C4-2B (cell line): ENCODE data around the gene NANS.

Experiments
- CTCF ChIP-seq: fragments of 450-650 bp; conservative IDR thresholded peaks from 2 replicates; pipeline ENCODE4 v1.5.1; 2017; ENCODE audit warnings: mild to moderate bottlenecking
- ZFX ChIP-seq: fragments of 450-650 bp; IDR thresholded peaks from 2 replicates; pipeline ENCODE4 v1.6.1; 2017

GRCh38 chr9:98078895-98079294, 22.4 kb downstream of the NANS start:
- TF ChIP-seq CTCF (no peak), ZFX (no peak)
